SKM-1 treated with dmso at 0.1 percent for 144 hours (cell line): Measurements from ENCODE around the gene FGF11.

Experiments
- DNase-seq: peaks from one replicate; lab custom pipeline; 2025; ENCODE audit not compliant: unreplicated experiment; lab: John Stamatoyannopoulos, UW

Gene FGF11

DNA sequence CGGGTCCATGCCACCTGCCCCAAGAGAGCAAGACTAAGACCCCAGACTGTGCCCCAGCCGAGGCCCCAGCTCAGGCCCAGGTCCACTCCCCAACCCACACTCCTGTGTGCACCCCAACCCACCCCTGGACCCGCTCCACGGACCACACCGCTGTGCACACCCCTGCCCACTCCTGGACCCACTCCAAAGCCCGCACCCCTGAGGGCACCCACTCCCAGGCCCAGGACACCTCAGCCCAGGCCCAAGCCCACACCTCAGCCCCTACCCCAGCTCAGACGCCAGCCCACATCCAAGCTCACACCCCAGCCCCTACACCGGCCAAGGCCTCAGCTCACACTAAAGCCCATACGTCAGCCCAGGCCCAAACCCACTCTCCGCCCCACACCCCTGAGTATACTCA, 9.6 kb upstream of the FGF11 start:
- no peak for DNase-seq

GRCh38 chr17:7431231-7431630, 8.1 kb upstream of the FGF11 start:
- no peak for DNase-seq

DNA sequence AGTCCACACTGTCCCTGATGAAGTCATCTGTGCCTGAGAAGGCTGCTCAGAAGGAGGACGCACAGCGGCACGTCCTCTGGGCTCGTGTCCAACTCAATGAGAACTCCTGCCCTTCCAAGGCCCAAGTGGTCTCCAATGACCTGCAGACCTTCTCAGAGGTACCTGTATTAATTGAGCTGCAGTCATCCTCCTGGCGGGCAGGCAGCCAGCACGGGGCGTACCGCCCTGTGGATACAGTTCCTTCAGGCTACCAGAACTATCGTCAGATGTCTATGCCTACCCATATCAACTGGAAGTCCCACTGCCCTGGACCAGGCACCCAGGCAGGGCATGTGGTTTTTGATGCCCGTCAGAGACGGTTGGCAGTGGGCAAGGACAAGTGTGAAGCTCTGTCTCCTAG, 7.0 kb upstream of the FGF11 start:
- DNase-seq, result no peak

DNA sequence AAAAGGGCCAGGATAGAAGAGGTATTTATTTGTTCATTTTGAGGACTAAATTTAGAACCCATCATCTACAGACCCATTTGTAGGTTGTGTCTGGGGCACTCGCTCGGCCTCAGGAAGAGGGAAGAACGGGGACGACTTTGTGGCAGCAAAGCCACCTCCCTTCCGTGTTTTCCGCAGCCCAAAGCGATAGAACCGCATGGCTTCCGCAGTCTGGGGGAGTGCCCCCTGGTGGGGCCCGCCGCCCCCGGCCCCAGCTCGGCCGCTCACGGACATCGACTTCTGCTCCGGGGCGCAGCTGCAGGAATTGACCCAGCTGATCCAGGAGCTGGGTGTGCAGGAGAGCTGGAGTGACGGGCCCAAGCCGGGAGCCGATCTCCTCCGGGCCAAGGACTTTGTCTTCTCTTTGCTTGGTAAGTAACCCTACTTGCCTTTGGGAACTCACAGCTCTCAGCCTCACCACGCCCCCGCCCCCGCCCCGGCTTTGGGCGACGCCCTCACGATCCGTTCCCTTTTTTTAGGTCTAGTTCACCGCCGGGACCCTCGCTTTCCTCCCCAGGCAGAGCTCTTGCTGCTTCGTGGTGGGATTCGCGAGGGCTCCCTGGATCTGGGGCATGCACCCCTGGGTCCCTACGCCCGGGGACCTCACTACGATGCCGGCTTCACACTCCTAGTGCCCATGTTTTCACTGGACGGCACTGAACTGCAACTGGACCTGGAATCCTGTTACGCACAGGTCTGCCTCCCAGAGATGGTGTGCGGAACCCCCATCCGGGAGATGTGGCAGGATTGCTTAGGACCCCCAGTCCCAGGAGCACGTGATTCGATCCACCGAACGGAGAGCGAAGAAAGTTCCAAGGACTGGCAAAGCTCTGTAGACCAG, 3.4 kb upstream of the FGF11 start:
- DNase-seq, result peak; percentile 48

- DNase-seq, result peak; percentile 20
These were observed 2.5 kb upstream of the FGF11 start for GRCh38 chr17:7436556-7437368.

GRCh38 chr17:7437369-7437863, 1.9 kb upstream of the FGF11 start:
- no peak for DNase-seq

GRCh38 chr17:7437950-7438614, 1.2 kb upstream of the FGF11 start:
- DNase-seq, result no peak

GRCh38 chr17:7438656-7439460, 454 bp upstream of the FGF11 start:
- DNase-seq, result no peak

GRCh38 chr17:7440113-7440833, 961 bp downstream of the FGF11 start:
- DNase-seq, result no peak

DNA sequence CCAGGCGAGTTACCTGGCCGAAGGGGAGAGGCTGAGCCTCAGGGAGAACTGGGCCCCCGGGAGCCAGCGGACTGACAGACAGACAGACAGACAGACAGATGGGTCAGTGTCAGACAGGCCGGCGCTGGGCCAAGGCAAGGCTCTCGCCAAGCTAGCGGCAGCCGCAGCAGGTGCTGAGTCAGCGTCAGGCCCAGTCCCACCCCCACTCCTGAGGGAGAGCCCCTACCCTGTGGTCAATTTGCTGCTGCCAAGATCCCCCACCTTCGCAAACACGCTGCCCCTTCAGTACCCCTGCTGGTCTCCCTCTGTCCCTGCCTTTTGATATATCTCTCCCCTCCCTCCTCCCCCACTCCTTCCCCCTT, 1.5 kb downstream of the FGF11 start:
- DNase-seq, result no peak

DNA sequence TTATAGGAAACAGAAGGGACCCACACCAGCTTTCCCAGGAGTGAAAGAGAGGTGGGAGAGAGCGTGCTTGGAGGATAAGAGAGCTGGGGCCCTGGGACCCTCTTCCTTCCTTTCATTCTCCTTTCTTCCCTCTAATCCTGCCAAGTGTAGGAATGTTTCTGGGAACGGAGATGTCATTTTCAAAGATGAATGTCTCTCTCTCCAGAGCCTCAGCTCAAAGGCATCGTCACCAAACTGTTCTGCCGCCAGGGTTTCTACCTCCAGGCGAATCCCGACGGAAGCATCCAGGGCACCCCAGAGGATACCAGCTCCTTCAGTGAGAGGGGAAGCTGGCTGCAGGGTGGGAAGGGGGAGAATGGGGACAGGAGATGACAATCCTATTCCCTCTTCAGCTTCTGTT, 2.0 kb downstream of the FGF11 start:
- no peak for DNase-seq

GRCh38 chr17:7442142-7442541, 2.8 kb downstream of the FGF11 start:
- no peak for DNase-seq

- no peak for DNase-seq
These were observed 4.5 kb downstream of the FGF11 start for GRCh38 chr17:7443499-7444485.

- no peak for DNase-seq
These were observed 5.6 kb downstream of the FGF11 start, which contains the start of gene CHRNB1 for GRCh38 chr17:7444682-7445618. Gene CHRNB1, plus strand, starts transcription at chr17:7445061. Its CDS starts 67 bp downstream, at chr17:7445128.

DNA sequence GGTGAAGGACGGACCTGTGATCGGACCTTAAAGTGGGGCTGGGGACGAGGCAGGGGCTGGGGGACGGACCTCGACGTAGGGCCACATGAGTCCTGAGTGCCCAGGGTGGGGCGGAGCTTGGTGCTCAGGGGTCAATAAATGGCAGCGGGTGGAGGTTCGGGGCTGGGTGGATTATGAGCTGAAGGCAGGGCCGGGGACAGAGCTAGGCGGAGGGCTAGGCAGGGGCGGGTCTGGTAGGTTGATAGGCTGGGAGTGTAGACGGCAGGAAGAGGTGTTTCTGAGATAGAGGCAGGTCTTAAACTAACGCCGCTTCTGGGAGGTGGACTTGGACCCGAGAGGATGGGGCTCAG, 6.3 kb downstream of the FGF11 start:
- DNase-seq, result no peak

GRCh38 chr17:7448461-7448860, 9.1 kb downstream of the FGF11 start:
- DNase-seq, result no peak

DNA sequence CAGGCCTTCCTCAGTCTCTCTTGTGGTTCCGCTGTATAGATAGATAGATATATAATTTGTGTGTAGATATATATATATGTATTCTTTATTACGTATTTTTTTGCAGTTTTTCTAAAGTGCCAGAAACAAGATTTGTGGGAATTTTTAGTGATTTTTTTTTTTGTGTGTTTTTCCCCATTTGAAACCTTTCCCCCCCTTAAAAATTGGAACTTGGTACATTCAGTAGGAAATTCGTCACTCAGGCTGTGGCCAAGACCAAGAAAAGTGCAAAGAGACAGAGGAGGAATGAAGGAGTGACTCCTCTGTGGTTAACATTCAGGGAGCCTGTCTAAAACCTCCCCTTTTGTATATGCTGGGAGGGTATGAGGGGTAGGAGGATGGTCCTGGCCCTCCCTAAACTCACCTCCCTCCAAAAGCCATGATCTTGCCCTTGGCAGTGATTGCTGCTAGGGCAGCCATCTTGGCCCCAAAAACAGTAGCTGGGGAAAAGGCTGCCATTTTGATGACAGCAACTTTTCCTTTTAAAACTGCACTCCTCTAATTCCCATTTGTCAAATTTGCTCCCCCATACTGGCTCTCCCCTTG, 20.7 kb downstream of the FGF11 start:
- no peak for DNase-seq
